Measurements from ENCODE around the gene THAP5.
"Not testable (repeated sequence)": the region's sequence is repeated elsewhere in the genome, so short reads cannot be mapped to it uniquely, and the experiment has no call there.

The THAP5 gene

DNA sequence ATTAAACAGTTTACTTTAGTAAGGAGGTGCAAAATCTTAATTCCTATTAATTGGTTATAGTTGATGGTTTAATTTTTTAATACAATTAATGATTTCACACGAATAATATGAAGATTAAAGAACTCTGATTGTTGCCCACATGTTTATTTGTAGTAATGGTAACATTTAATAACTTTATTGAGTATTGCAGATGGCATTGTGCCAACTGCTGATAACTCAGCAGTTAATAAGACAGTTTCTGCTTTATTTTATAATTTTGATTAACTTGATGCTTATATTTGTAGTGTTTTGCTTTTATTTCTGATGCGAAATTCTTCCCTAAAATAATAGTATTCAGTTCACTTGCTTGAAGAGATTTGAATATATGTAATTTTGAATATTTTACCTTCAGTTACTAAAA lies 3.0 kb upstream of the THAP5 start:
- intact Hi-C loops (cut with micrococcal nuclease), result no loop called here
- no peak overlapping the region for H3K27ac Mint-ChIP-seq
- H3K4me1 Mint-ChIP-seq (ENCODE audit: low read depth), result peaks cover 13% of the 10 kb centered on the region
- no peaks in the 10 kb centered on the region for H3K27me3 Mint-ChIP-seq
- peaks cover 61% of the 10 kb centered on the region for H3K36me3 Mint-ChIP-seq (ENCODE audit: low read depth)
- no peaks in the 10 kb centered on the region for H3K9me3 Mint-ChIP-seq
- H3K4me3 Mint-ChIP-seq, result no peak overlapping the region

DNA sequence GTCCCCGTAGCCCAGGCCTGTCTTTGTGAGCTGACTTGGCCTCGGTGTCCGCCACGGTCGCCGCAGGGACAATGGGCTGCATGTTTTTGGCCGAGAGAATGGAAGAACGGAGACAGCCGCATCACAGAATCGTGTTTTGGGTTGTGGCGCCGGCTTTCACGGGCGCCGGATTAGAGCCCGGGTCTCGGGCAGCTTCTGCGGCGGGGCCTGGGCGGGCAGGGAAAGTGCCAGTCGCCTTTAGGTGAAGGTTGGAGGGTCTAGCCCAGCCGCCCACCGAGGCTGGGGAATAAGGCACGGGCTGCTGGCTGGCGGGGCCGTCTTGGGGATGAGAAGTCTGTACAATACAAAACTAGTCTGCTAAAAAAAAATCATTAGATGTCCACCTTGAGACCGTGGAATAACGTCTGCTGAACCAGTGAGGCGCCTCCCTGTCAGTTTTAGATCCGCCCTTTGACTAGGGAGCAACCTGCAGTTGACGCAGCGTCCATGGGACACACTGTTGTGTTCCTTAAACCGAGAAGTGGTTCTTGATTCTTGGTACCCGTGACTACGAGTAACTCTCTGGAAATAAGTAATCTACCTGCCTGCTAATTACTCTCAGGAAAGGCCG lies 745 bp upstream of the THAP5 start:
- peaks cover 52% of the 10 kb centered on the region for H3K36me3 Mint-ChIP-seq (ENCODE audit: low read depth)
- H3K4me3 Mint-ChIP-seq, result peak overlapping the region; percentile 98
- H3K9me3 Mint-ChIP-seq, result no peaks in the 10 kb centered on the region
- peak overlapping the region; percentile 98 for H3K27ac Mint-ChIP-seq
- H3K4me1 Mint-ChIP-seq (ENCODE audit: low read depth), result peaks cover 5% of the 10 kb centered on the region
- intact Hi-C loops (cut with micrococcal nuclease), result no loop called here
- no peaks in the 10 kb centered on the region for H3K27me3 Mint-ChIP-seq

DNA sequence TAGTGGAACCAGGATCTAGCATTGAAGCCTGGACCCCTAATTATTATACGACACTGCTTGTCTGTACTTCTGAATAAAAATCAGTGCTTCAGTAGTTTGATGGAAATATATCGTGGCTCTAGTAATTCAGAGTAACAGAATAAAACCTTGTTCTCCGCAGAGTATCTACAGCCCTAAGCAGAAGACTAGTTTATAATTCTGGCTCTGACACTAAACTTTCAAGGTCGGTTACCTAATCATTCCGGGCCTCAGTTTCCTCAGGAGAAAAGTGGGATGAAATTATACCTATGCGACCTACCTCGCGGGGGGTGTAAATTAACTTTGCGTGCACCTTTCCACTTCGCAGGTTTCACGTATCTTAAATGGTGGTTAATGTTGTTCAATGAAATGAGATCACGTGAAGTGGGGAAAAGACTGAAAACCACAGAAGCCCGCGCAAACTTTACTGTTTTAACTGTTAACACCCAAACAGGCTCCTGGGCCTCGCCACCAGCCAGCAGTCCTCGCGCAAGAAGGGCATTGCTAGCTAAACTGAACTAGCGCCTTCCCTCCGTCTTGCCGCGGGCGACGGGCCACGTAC lies 615 bp downstream of the THAP5 start:
- H3K27me3 Mint-ChIP-seq, result no peaks in the 10 kb centered on the region
- H3K4me3 Mint-ChIP-seq, result peak overlapping the region; percentile 98
- peak overlapping the region; percentile 98 for H3K27ac Mint-ChIP-seq
- intact Hi-C loops (cut with micrococcal nuclease), result loop anchor here (1.0 kb wide), 1 partner anchor 43 kb away; the partner anchor contains the start of gene PNPLA8
- no peaks in the 10 kb centered on the region for H3K9me3 Mint-ChIP-seq
- H3K4me1 Mint-ChIP-seq (ENCODE audit: low read depth), result peaks cover 5% of the 10 kb centered on the region
- peaks cover 53% of the 10 kb centered on the region for H3K36me3 Mint-ChIP-seq (ENCODE audit: low read depth)

DNA sequence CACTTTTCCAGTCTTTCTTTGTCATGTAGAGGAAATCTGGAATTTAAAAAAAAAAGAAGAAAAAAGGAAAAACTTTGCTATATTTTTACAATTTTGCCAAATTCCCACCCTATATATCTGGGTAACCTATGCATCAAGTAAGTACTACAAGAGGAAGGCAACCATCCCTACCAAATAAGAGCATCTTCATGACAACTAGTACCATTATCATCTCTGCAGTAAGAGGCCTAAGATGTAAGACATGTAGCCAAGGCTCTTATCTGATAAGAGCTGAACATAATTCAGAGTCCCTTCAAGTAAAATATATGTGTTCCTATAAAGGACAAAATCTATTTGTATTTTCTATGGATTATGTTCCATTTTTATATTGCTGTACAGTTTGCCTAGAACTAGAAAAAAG lies 3.5 kb downstream of the THAP5 start:
- intact Hi-C loops (cut with micrococcal nuclease), result no loop called here
- Mint-ChIP-seq H3K27me3 (no peaks in the 10 kb centered on the region), H3K9me3 (no peaks in the 10 kb centered on the region), H3K36me3 (ENCODE audit: low read depth) (peaks cover 39% of the 10 kb centered on the region), H3K4me1 (ENCODE audit: low read depth) (peaks cover 5% of the 10 kb centered on the region), H3K4me3 (no peak overlapping the region), H3K27ac (no peak overlapping the region)

DNA sequence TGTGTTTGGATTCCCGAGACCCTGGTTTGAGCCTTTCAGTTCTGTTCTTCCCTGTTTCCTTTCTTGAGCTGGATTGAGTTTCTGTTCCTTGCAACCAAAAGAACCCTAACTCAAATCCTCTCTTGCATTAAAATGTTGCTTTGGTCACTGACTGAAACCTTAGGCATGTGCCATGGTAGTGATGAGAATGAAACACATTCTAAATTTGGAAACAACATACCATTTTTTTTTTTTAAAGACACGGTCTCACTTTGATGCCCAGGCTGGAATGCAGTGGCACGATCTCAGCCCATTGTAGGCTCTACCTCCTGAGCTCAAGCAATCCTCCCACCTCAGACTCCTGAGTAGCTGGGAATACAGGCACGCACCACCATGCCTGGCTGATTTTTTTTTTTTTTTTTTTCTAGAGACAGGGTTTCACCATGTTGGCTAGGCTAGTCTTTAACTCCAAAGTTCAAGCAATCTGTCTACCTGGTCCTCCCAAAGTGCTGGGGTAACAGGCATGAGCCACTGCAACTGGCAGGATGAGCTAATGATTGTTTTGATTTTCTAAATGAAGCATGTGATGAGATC lies 8.4 kb downstream of the THAP5 start:
- Mint-ChIP-seq H3K36me3 (ENCODE audit: low read depth) (peaks cover 36% of the 10 kb centered on the region), H3K27ac (no peak overlapping the region), H3K27me3 (no peaks in the 10 kb centered on the region), H3K9me3 (peaks cover 32% of the 10 kb centered on the region), H3K4me1 (ENCODE audit: low read depth) (peaks cover 5% of the 10 kb centered on the region), H3K4me3 (no peak overlapping the region)
- intact Hi-C loops (cut with micrococcal nuclease), result no loop called here

DNA sequence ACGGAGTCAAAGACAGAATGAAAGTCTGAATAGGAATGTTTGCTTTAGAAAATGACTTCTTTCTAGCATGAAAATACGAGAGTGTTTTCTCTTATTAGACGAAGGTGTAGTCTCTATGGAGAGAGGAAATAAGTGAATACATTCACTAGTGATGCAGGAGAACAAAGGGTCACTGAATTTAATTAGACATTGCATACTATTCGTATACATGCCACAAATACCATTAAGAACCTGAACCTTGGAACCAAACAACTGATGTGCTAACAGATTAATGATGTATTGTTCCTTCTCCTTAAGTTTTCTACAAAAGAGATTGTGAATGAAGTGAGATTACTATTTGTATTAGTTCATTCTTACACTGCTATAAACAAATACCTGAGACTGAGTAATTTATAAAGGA lies 10.3 kb downstream of the THAP5 start:
- Mint-ChIP-seq H3K36me3 (ENCODE audit: low read depth) (peaks cover 20% of the 10 kb centered on the region), H3K9me3 (peaks cover 37% of the 10 kb centered on the region), H3K4me1 (ENCODE audit: low read depth) (no peaks in the 10 kb centered on the region), H3K27ac (no peak overlapping the region), H3K27me3 (no peaks in the 10 kb centered on the region), H3K4me3 (no peak overlapping the region)
- intact Hi-C loops (cut with micrococcal nuclease), result no loop called here

DNA sequence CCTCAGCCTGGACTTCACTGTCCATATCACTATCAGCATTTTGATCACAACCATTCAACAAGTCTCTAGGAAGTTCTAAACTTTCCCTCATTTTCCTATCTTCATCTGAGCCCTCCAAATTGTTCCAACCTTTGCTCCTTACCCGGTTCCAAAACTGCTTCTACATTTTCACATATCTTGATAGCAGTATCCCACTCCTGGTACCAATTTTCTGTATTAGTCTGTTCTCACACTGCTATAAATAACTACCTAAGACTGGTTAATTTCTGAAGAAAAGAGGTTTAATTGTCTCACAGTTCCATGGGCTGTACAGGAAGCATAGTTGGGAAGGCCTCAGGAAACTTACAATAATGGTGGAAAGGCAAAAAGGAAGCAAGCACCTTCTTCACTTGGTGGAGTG lies 11.9 kb downstream of the THAP5 start:
- H3K36me3 Mint-ChIP-seq (ENCODE audit: low read depth), result peaks cover 19% of the 10 kb centered on the region
- intact Hi-C loops (cut with micrococcal nuclease), result no loop called here
- H3K4me3 Mint-ChIP-seq, result no peak overlapping the region
- no peaks in the 10 kb centered on the region for H3K4me1 Mint-ChIP-seq (ENCODE audit: low read depth)
- peaks cover 37% of the 10 kb centered on the region for H3K9me3 Mint-ChIP-seq
- H3K27ac Mint-ChIP-seq, result no peak overlapping the region
- H3K27me3 Mint-ChIP-seq, result no peaks in the 10 kb centered on the region

DNA sequence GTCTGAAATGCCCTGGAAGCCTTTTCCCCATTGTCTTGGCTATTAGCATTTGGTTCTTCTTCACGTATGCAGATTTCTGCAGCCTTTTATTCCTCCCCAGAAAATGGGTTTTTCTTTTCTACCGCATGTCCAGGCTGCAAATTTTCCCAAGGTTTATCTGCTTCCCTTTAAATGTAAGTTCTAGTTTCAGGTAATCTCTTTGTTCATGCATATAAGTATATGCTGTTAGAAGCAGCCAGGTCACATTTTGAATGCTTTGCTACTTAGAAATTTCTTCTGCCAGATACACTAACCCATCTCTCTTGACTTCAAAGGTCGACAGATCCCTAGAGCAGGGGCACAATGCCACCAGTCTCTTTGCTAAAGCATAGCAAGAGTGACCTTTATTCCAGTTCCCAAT lies 12.3 kb downstream of the THAP5 start:
- peaks cover 19% of the 10 kb centered on the region for H3K36me3 Mint-ChIP-seq (ENCODE audit: low read depth)
- no peaks in the 10 kb centered on the region for H3K27me3 Mint-ChIP-seq
- intact Hi-C loops (cut with micrococcal nuclease), result no loop called here
- peaks cover 37% of the 10 kb centered on the region for H3K9me3 Mint-ChIP-seq
- peaks cover 4% of the 10 kb centered on the region for H3K4me1 Mint-ChIP-seq (ENCODE audit: low read depth)
- H3K4me3 Mint-ChIP-seq, result no peak overlapping the region
- H3K27ac Mint-ChIP-seq, result no peak overlapping the region

DNA sequence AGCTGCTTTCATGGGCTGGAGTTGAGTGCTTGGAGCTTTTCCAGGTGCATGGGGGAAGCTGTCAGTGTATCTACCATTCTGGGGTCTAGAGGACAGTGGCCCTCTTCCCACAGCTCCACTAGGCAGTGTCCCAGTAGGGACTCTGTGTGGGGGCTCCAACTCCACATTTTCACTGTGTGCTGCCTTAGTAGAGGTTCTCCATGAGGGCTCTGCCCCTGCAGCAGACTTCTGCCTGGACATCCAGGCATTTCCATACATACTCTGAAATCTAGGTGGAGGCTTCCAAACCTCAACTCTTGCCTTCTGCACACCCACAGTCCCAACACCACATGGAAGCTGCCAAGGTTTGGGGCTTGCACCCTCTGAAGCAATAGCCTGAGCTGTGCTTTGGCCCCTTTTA lies 12.8 kb downstream of the THAP5 start:
- peaks cover 37% of the 10 kb centered on the region for H3K9me3 Mint-ChIP-seq
- not testable (repeated sequence) for H3K4me3 Mint-ChIP-seq

DNA sequence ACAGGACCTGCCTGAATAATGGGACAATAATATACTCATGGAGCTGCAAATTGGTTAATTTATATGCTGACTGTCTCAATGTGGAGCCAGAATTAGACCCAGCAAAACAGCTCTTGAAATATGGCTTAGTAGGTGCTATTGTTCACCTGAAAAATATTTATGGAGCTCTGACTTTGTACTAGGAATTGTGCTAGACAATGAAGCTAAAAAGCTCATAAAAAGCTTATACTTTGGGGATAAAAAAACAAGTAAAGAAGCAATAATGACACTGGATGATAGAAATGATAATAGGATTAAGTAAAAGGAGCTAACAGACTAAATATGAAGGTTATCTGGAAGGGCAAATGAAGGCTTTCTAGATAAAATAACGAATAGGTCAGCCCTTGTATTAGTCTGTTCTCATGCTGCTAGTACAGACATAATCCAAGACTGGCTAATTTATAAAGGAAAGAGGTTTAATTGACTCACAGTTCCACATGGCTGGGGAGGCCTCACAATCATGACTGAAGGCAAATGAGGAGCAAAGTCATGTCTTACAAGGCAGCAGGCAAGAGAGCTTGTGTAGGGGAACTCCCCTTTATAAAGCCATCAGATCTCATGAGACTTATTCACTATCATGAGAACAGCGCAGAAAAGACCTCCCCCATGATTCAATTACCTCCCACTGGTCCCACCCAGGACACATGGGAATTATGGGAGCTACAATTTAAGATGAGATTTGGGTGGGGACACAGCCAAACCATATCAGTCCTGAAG lies 21.2 kb downstream of the THAP5 start:
- H3K27ac Mint-ChIP-seq; H3K4me1 Mint-ChIP-seq (ENCODE audit: low read depth); intact Hi-C loops (cut with micrococcal nuclease); H3K36me3 Mint-ChIP-seq (ENCODE audit: low read depth); H3K9me3 Mint-ChIP-seq; H3K27me3 Mint-ChIP-seq; H3K4me3 Mint-ChIP-seq: not testable (repeated sequence)

More for the DNA sequence above, 12.8 kb downstream of the THAP5 start:
- H3K4me1 Mint-ChIP-seq (ENCODE audit: low read depth); H3K27ac Mint-ChIP-seq; intact Hi-C loops (cut with micrococcal nuclease); H3K27me3 Mint-ChIP-seq: not testable (repeated sequence)
- peaks cover 18% of the 10 kb centered on the region for H3K36me3 Mint-ChIP-seq (ENCODE audit: low read depth)

DNA sequence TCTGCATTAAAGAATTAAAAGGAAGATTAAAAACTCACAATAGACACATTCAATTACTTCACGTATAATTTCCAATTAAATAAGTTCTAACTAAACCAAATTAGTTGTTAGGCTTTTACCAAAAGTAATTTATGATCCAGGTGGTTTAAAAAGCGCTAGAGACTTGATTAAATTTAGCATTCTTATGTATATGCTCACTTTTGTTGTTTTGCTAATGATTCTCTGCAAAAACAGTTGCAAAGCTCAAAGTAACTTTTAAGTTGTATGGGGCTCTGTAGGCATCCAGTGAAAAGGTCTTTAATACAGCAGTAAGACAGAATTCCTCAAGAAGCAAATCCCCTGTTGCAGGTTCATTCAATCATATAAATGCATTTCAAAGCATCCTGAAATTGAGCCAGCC lies 28.0 kb downstream of the THAP5 start:
- intact Hi-C loops (cut with micrococcal nuclease), result no loop called here
- Mint-ChIP-seq H3K27me3 (no peaks in the 10 kb centered on the region), H3K27ac (no peak overlapping the region), H3K9me3 (no peaks in the 10 kb centered on the region), H3K4me3 (no peak overlapping the region), H3K36me3 (ENCODE audit: low read depth) (no peaks in the 10 kb centered on the region), H3K4me1 (ENCODE audit: low read depth) (no peaks in the 10 kb centered on the region)

DNA sequence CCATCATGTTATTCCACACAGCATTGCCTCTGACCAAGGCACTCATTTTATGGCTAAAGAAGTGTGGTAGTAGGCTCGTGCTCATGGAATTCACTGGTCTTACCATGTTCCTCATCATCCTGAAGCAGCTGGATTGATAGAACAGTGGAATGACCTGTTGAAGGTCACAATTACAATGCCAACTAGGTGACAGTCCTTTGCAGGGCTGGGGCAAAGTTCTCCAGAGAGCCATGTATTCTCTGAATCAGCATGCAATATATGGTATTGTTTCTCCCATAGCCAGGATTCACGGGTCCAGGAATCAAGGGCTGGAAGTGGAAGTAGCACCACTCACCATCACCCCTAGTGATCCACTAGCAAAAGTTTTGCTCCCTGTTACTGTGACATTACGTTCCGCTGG lies 30.8 kb downstream of the THAP5 start:
- H3K27me3 Mint-ChIP-seq; H3K4me3 Mint-ChIP-seq; H3K4me1 Mint-ChIP-seq (ENCODE audit: low read depth); intact Hi-C loops (cut with micrococcal nuclease); H3K27ac Mint-ChIP-seq; H3K36me3 Mint-ChIP-seq (ENCODE audit: low read depth): not testable (repeated sequence)
- peaks cover 19% of the 10 kb centered on the region for H3K9me3 Mint-ChIP-seq

DNA sequence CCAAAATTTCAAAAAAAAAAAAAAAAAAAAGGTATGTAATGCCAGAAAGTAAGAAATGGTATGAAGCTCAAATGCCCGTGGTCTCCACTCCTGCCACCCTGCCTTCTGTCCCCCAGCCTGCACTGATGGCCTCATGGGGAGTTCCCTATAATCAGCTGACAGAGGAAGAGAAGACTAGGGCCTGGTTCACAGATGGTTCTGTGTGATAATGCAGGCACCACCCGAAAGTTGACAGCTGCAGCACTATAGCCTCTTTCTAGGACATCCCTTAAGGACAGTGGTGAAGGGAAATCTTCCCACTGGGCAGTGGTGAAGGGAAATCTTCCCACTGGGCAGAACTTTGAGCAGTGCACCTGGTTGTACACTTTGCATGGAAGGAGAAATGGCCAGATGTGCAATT lies 31.3 kb downstream of the THAP5 start:
- H3K36me3 Mint-ChIP-seq (ENCODE audit: low read depth); intact Hi-C loops (cut with micrococcal nuclease); H3K4me3 Mint-ChIP-seq; H3K27me3 Mint-ChIP-seq; H3K27ac Mint-ChIP-seq; H3K4me1 Mint-ChIP-seq (ENCODE audit: low read depth): not testable (repeated sequence)
- H3K9me3 Mint-ChIP-seq, result peaks cover 19% of the 10 kb centered on the region

DNA sequence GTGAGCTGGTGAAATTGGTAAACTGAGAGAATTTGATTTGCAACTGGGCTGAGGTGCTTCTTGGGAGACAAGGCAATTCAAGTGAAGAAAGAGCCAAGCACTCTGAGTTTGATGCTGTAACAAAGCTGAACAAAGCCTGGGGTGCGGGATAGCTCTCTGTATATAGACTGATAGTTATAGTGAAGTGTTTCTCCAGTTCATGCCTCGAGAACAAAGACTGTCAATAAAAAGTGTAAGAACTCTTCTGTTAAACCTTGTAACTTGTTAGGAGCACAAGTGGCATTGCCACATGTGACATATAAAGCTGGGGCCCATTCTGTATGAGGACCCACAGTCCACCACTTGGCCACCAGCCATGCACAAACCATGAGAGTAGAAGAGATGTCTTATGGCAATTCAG lies 32.3 kb downstream of the THAP5 start:
- Mint-ChIP-seq H3K9me3 (peaks cover 19% of the 10 kb centered on the region), H3K27ac (no peak overlapping the region), H3K36me3 (ENCODE audit: low read depth) (peaks cover 7% of the 10 kb centered on the region), H3K4me1 (ENCODE audit: low read depth) (peaks cover 6% of the 10 kb centered on the region), H3K4me3 (no peak overlapping the region), H3K27me3 (no peaks in the 10 kb centered on the region)
- intact Hi-C loops (cut with micrococcal nuclease), result no loop called here

Measured in dendritic cell treated with granulocyte-macrophage colony-stimulating factor and Interleukin-4, amounts not matched to agents 40 ng/mL and 50 ng/mL, for 4 days (primary cell).